Ovary (tissue), 9 donors: ENCODE measurements around the gene DNAJC1. TPM values are rescaled to one million over a fixed set of nuclear protein-coding genes. Genes with fewer than 3 reads are reported as not detected.

Experiments used
- DNase-seq, 5 donors: peaks; one replicate each; pipeline ENCODE4 v3.0.0-alpha.2; 2019 to 2020
- H3K27ac ChIP-seq, 2 donors: fragments of 200-600 bp; one replicate each; pipeline versions ENCODE4 v1.5.1 to v1.8.0; 2019 to 2022
- H3K27me3 ChIP-seq: fragments of 200-600 bp; one replicate; pipeline ENCODE4 v1.8.0; 2022
- H3K36me3 ChIP-seq: fragments of 200-600 bp; sonication (generic); one replicate; pipeline ENCODE4 v1.5.1; 2019
- H3K4me1 ChIP-seq: one replicate; pipeline ENCODE4 v1.8.1; 2013; ENCODE audit warnings: mild to moderate bottlenecking, moderate library complexity; ENCODE audit not compliant: insufficient read depth
- H3K4me3 ChIP-seq: fragments of 200-600 bp; sonication (generic); one replicate; pipeline ENCODE4 v1.5.1; 2017
- H3K9me3 ChIP-seq, 2 donors: fragments of 200-600 bp in 1 of 2; sonication (generic) in 1 of 2; one replicate each; pipeline versions ENCODE4 v1.5.1 to v1.8.1; 2013 to 2019; ENCODE audit warnings: mild to moderate bottlenecking in 1 of 2, moderate library complexity in 1 of 2
- CTCF ChIP-seq, 3 donors: fragments of 450-650 bp in 2 of 3; fragments of 200-600 bp in 1 of 3; IDR thresholded peaks; one replicate each; pipeline versions ENCODE4 v1.5.1 to v1.8.0; 2016 to 2022; ENCODE audit warnings: antibody characterized with exemption in 3 of 3, mild to moderate bottlenecking in 1 of 3
- EP300 ChIP-seq: sonication (generic); formaldehyde crosslinking; IDR thresholded peaks from one replicate; pipeline ENCODE4 v1.6.1; 2017; ENCODE audit warnings: antibody characterized with exemption
- POLR2A ChIP-seq: fragments of 450-650 bp; IDR thresholded peaks from one replicate; pipeline ENCODE4 v1.6.1; 2017; ENCODE audit warnings: antibody characterized with exemption, mild to moderate bottlenecking, moderate library complexity
- WGBS, 3 donors: extraction: QIAGEN DNeasy Blood & Tissue Kit in 1 of 3; methylation state at CpG; one replicate each; pipeline versions ENCODE4 v1.1.5 to v1.1.7; 2013 to 2017; 5-methylcytosine and 5-hydroxymethylcytosine counted together
- intact Hi-C, 4 donors: fragments of 100-400 bp; cut with DNase I; formaldehyde crosslinking; loops; one replicate each; pipeline versions ENCODE4 v1.11.0 to v1.15.1; 2022 to 2023
- polyA plus RNA-seq, 2 donors: library from polyadenylated mRNA; stranded (reverse); fragments of 200-250 nt in 1 of 2; fragments of 350-450 nt in 1 of 2; fragmentation: Illumina TruSeq in 1 of 2; extraction: RNeasy Lipid Tissue Mini Kit (QIAGEN cat#74804) in 1 of 2; gene quantifications; one replicate each; pipeline ENCODE4 v1.2.3, GENCODE V29; 2013 to 2014
- total RNA-seq, 7 donors: library from RNA; depleted of rRNA in 2 of 7; stranded (reverse); fragments of >200 nt in 2 of 7; fragmentation: NEBNext Ultra II Directional in 3 of 7; extraction: Animal tissue kit (Norgen Biotek cat#: 25700) in 3 of 7; gene quantifications; one replicate each; pipeline versions ENCODE4 v1.1.0 to v1.2.4, GENCODE V29; 2016 to 2023
- donor health status: DM: no; HTN: no; CAD: no; lungs with moderate emphysema.
- donor health status: DM: no; HTN: no; CAD: no.
- donor health status: Bipolar disorder and iron deficiency.
- donor health status: DM: yes; HTN: yes; CAD: no.
- donor health status: DM: no; HTN: no; CAD: no.
- donor health status: DM: yes; HTN: yes; CAD: no.

The DNAJC1 gene
- total and polyA plus RNA-seq, 9 donors = 18.8 to 62.7 (median 21.0) TPM

- no peaks in the 10 kb centered on the region for H3K36me3 ChIP-seq
- no peak overlapping the region for H3K4me3 ChIP-seq
- peaks cover 0 to 19% of the 10 kb centered on the region in 2 donors for H3K9me3 ChIP-seq
- no peak overlapping the region for H3K27ac ChIP-seq
- no peaks in the 10 kb centered on the region for H3K4me1 ChIP-seq
- 69 to 82% (median 71%) methylated on average over 1 of the region's 1 CpG for WGBS, 3 donors
- intact Hi-C loops = no loop called here
- H3K27me3 ChIP-seq = no peaks in the 10 kb centered on the region
- no peak for DNase-seq
- TF ChIP-seq CTCF (IDR thresholded peaks at IDR 0.05) (no peak), EP300 (no peak), POLR2A (no peak)
Observed at GRCh38 chr10:21832821-21833130, 170.8 kb downstream of the DNAJC1 start.

GRCh38 chr10:21831986-21832820 is 171.3 kb downstream of the DNAJC1 start:
- intact Hi-C loops = no loop called here
- WGBS, 3 donors = 75 to 82% (median 82%) methylated on average over 2 of the region's 2 CpGs
- Histone ChIP-seq H3K27ac (no peak overlapping the region), H3K4me3 (no peak overlapping the region), H3K4me1 (no peaks in the 10 kb centered on the region), H3K9me3 (peaks cover 0 to 19% of the 10 kb centered on the region in 2 donors), H3K27me3 (no peaks in the 10 kb centered on the region), H3K36me3 (no peaks in the 10 kb centered on the region)
- no peak for DNase-seq
- TF ChIP-seq CTCF (IDR thresholded peaks at IDR 0.05) (no peak), EP300 (no peak), POLR2A (no peak)

- Histone ChIP-seq H3K27ac (no peak overlapping the region), H3K36me3 (no peaks in the 10 kb centered on the region), H3K4me3 (no peak overlapping the region), H3K9me3 (peaks cover 0 to 15% of the 10 kb centered on the region in 2 donors), H3K27me3 (no peaks in the 10 kb centered on the region), H3K4me1 (no peaks in the 10 kb centered on the region)
- intact Hi-C loops = no loop called here
- no peak for DNase-seq
- TF ChIP-seq CTCF (IDR thresholded peaks at IDR 0.05) = no peak
- no peak for TF ChIP-seq EP300
- TF ChIP-seq POLR2A = no peak
Observed at GRCh38 chr10:21830037-21830436, 173.5 kb downstream of the DNAJC1 start.

- H3K9me3 ChIP-seq = peaks cover 0 to 6% of the 10 kb centered on the region in 2 donors
- H3K4me1 ChIP-seq = no peaks in the 10 kb centered on the region
- no peaks in the 10 kb centered on the region for H3K36me3 ChIP-seq
- no peak overlapping the region for H3K4me3 ChIP-seq
- TF ChIP-seq EP300 = no peak
- TF ChIP-seq CTCF (IDR thresholded peaks at IDR 0.05) = no peak
- TF ChIP-seq POLR2A = no peak
- no peak for DNase-seq
- WGBS, 3 donors = 94 to 98% (median 95%) methylated on average over 3 of the region's 3 CpGs
- intact Hi-C loops = no loop called here
- H3K27ac ChIP-seq = no peak overlapping the region
- no peaks in the 10 kb centered on the region for H3K27me3 ChIP-seq
Observed at GRCh38 chr10:21827308-21827707, 176.2 kb downstream of the DNAJC1 start.
